Heart left ventricle (tissue), 13 donors: ENCODE data around the gene ETV7.

ENCODE experiments used
- POLR2A ChIP-seq, 2 donors: fragments of 450-650 bp; IDR thresholded peaks; one replicate each; pipeline ENCODE4 v1.6.1; 2017; ENCODE audit warnings: antibody characterized with exemption in 2 of 2, mild to moderate bottlenecking in 2 of 2, moderate library complexity in 2 of 2
- TF ChIP-seq, protein P1 (sequence below), 12 donors: fragments of 200-600 bp; sonication (generic) in 4 of 12; IDR thresholded peaks; one replicate each; pipeline versions ENCODE4 v1.5.0 to v1.8.0; 2018 to 2022; ENCODE audit warnings: antibody characterized with exemption in 12 of 12, mild to moderate bottlenecking in 5 of 12
- donor health status: ischemic (EF 13 %, LVEDD 7.1; RV severe dilation, severe dysfunction).
- donor health status: DM: no; HTN: yes; CAD: no.
- donor health status: DM: no; HTN: no; CAD: no.
- donor health status: ischemic (EF 25% LVEDD 6.9; RV normal size, moderate dysfunction).
- donor health status: ischemic (EF 25% LVEDD 5.7; RV mildly dilated, moderate dysfunction).
- donor health status: ischemic (EF 35%, LVEDD 5.7; RV mildly dilated, moderate dysfunction).
- donor health status: nonischemic (EF 11% LVEDD 7.7; RV severe dilation, severe dysfunction).
- donor health status: DM: yes; HTN: yes; CAD: no.
- donor health status: PGD.
- donor health status: ischemic (EF 29% LVEDD 5.4; RV normal size, mild dysfunction).
- donor health status: nonischemic (EF 23%, LVEDD 6.1; RV moderate dilation, normal function).

- TF ChIP-seq, protein P1, sequence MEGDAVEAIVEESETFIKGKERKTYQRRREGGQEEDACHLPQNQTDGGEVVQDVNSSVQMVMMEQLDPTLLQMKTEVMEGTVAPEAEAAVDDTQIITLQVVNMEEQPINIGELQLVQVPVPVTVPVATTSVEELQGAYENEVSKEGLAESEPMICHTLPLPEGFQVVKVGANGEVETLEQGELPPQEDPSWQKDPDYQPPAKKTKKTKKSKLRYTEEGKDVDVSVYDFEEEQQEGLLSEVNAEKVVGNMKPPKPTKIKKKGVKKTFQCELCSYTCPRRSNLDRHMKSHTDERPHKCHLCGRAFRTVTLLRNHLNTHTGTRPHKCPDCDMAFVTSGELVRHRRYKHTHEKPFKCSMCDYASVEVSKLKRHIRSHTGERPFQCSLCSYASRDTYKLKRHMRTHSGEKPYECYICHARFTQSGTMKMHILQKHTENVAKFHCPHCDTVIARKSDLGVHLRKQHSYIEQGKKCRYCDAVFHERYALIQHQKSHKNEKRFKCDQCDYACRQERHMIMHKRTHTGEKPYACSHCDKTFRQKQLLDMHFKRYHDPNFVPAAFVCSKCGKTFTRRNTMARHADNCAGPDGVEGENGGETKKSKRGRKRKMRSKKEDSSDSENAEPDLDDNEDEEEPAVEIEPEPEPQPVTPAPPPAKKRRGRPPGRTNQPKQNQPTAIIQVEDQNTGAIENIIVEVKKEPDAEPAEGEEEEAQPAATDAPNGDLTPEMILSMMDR (IDR thresholded peaks at IDR 0.05) = no peak
- no peak for TF ChIP-seq POLR2A (IDR thresholded peaks at IDR 0.05)
These were observed 58.9 kb downstream of the ETV7 start for GRCh38 chr6:36328600-36328999.
